Heart right ventricle (tissue), 16 donors: ENCODE data around the gene GPR31. TPM values are rescaled to one million over a fixed set of nuclear protein-coding genes. Genes with fewer than 3 reads are reported as not detected.

Source experiments
- ATAC-seq, 8 donors: fragments of 200-7000 bp; cut with Tn5 transposase; one replicate each; pipeline ENCODE4 v1.9.1; 2020; ENCODE audit warnings: mild to moderate bottlenecking in 8 of 8, moderate library complexity in 8 of 8, moderate number of reproducible peaks in 1 of 8
- DNase-seq, 2 donors: peaks; one replicate each; pipeline ENCODE4 v3.0.0-alpha.2; 2020
- H3K27ac ChIP-seq, 10 donors: fragments of 200-600 bp; sonication (generic) in 2 of 10; one replicate each; pipeline versions ENCODE4 v1.5.0 to v1.8.0; 2020 to 2022; ENCODE audit warnings: mild to moderate bottlenecking in 3 of 10
- H3K27me3 ChIP-seq, 7 donors: fragments of 200-600 bp; one replicate each; pipeline ENCODE4 v1.8.0; 2021 to 2022; ENCODE audit warnings: mild to moderate bottlenecking in 2 of 7
- H3K36me3 ChIP-seq, 9 donors: fragments of 200-600 bp; sonication (generic) in 1 of 9; one replicate each; pipeline versions ENCODE4 v1.5.0 to v1.8.0; 2020 to 2022; ENCODE audit warnings: mild to moderate bottlenecking in 2 of 9
- H3K4me1 ChIP-seq, 9 donors: fragments of 200-600 bp; sonication (generic) in 1 of 9; one replicate each; pipeline versions ENCODE4 v1.5.0 to v1.8.0; 2020 to 2022; ENCODE audit warnings: mild to moderate bottlenecking in 4 of 9
- H3K4me3 ChIP-seq, 10 donors: fragments of 200-600 bp; sonication (generic) in 2 of 10; one replicate each; pipeline versions ENCODE4 v1.5.0 to v1.8.0; 2020 to 2022; ENCODE audit warnings: mild to moderate bottlenecking in 7 of 10, moderate library complexity in 2 of 10
- H3K9me3 ChIP-seq, 11 donors: fragments of 200-600 bp in 10 of 11; sonication (generic) in 2 of 11; one replicate each; pipeline versions ENCODE4 v1.5.0 to v1.8.0; 2013 to 2022; ENCODE audit warnings: mild to moderate bottlenecking in 2 of 11, control low read depth in 1 of 11, moderate library complexity in 1 of 11
- WGBS, 2 donors: extraction: QIAGEN DNeasy Blood & Tissue Kit; methylation state at CpG; one replicate each; pipeline ENCODE4 v1.1.7; 2013; ENCODE audit warnings: inconsistent platforms in 1 of 2; 5-methylcytosine and 5-hydroxymethylcytosine counted together
- intact Hi-C, 10 donors: fragments of 100-400 bp; cut with DNase I; formaldehyde crosslinking; loops; one replicate each; pipeline versions ENCODE4 v1.11.1 to v1.14.2; 2022
- polyA plus RNA-seq, 2 donors: library from polyadenylated mRNA; stranded (reverse); fragments of 200-250 nt; gene quantifications; one replicate each; pipeline ENCODE4 v1.2.3, GENCODE V29; 2013
- total RNA-seq, 10 donors: library from RNA; stranded (reverse); fragmentation: NEBNext Ultra II Directional in 3 of 10; extraction: Animal tissue kit (Norgen Biotek cat#: 25700) in 3 of 10; gene quantifications; one replicate each; pipeline versions ENCODE4 v1.2.1 to v1.2.4, GENCODE V29; 2021 to 2023
- TF ChIP-seq, protein P1 (sequence below), 9 donors: fragments of 200-600 bp; sonication (generic) in 2 of 9; IDR thresholded peaks; one replicate each; pipeline versions ENCODE4 v1.5.0 to v1.8.0; 2021 to 2022; ENCODE audit warnings: antibody characterized with exemption in 9 of 9, mild to moderate bottlenecking in 5 of 9, moderate library complexity in 1 of 9
- donor health status: Arrhythmogenic right ventricular cardiomyopathy.
- donor health status: ischemic (EF 13 %, LVEDD 7.1; RV severe dilation, severe dysfunction).
- donor health status: healthy with polysubstance abuse.
- donor health status: DM: no; HTN: yes; CAD: no.
- donor health status: DM: no; HTN: no; CAD: no.
- donor health status: ischemic (EF 25% LVEDD 6.9; RV normal size, moderate dysfunction).
- donor health status: ischemic (EF 25% LVEDD 5.7; RV mildly dilated, moderate dysfunction).
- donor health status: healthy.
- donor health status: DM: yes; HTN: yes; CAD: no.
- donor health status: Ischemic cardiomyopathy.
- donor health status: ischemic (EF 35%, LVEDD 5.7; RV mildly dilated, moderate dysfunction).
- donor health status: nonischemic (EF 11% LVEDD 7.7; RV severe dilation, severe dysfunction).
- donor health status: DM: yes; HTN: yes; CAD: no.
- donor health status: PGD.
- donor health status: ischemic (EF 29% LVEDD 5.4; RV normal size, mild dysfunction).
- donor health status: nonischemic (EF 23%, LVEDD 6.1; RV moderate dilation, normal function).

GPR31 gene
- total and polyA plus RNA-seq, 12 donors, result not detected

DNA sequence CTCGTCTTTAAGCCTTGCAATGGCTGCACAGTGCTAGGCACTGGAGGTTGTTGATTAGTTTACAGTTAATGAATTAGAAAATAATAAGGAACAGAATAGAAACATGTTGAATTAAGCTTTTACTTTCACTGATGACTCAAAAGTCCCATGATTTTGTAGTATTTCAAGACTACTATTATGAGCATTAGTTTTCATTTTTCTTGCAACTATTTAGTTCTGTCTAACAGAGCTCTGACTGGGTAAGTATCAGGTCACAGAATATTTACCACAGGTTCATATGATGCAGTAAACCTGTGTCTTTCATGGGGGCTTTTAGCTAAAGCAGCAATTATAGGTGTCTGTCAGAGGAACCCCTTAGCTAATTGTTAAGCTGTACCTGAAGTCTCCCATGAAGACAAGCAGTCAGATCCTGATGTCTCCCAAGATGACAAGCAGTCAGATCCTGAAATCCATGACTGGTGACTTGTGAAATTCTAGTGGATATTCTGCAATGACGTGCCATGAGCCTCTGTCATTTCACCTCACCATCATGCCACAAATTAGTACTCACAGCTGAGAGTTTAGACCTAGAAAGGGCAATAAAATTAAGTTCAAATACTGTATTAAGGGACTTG is 8.2 kb upstream of the GPR31 start:
- intact Hi-C loops, result no loop called here
- ATAC-seq, result no peak
- no peak for DNase-seq
- Histone ChIP-seq H3K36me3 (no peaks in the 10 kb centered on the region), H3K4me1 (no peaks in the 10 kb centered on the region), H3K27ac (no peak overlapping the region), H3K27me3 (peaks cover 0 to 43% (median 10%) of the 10 kb centered on the region in 7 donors), H3K9me3 (no peaks in the 10 kb centered on the region), H3K4me3 (no peak overlapping the region)
- 77 to 83% methylated on average over 2 of the region's 2 CpGs for WGBS, 2 donors
- TF ChIP-seq, protein P1, sequence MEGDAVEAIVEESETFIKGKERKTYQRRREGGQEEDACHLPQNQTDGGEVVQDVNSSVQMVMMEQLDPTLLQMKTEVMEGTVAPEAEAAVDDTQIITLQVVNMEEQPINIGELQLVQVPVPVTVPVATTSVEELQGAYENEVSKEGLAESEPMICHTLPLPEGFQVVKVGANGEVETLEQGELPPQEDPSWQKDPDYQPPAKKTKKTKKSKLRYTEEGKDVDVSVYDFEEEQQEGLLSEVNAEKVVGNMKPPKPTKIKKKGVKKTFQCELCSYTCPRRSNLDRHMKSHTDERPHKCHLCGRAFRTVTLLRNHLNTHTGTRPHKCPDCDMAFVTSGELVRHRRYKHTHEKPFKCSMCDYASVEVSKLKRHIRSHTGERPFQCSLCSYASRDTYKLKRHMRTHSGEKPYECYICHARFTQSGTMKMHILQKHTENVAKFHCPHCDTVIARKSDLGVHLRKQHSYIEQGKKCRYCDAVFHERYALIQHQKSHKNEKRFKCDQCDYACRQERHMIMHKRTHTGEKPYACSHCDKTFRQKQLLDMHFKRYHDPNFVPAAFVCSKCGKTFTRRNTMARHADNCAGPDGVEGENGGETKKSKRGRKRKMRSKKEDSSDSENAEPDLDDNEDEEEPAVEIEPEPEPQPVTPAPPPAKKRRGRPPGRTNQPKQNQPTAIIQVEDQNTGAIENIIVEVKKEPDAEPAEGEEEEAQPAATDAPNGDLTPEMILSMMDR (IDR thresholded peaks at IDR 0.05), result no peak

DNA sequence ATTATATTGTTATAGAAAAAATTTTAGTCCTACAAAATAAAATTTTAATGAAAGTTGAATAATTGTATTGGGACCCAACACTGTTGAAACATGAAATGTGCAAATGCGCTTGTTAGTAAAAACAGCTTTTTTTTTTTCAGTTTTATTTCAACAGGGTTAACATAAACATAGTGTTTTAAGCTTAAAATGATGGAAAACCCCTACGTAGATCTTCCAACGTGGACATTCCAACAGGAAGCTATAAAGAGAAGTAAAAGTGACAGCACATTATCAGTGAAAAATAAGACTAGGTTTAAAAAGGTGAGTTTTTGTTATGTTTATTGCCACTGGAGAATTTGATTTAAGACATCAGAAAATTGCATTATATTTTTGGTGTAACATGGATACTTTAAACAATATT is 6.5 kb upstream of the GPR31 start:
- Histone ChIP-seq H3K4me3 (no peak overlapping the region), H3K27ac (no peak overlapping the region), H3K27me3 (peaks cover 0 to 49% (median 10%) of the 10 kb centered on the region in 7 donors), H3K9me3 (no peaks in the 10 kb centered on the region), H3K4me1 (no peaks in the 10 kb centered on the region), H3K36me3 (no peaks in the 10 kb centered on the region)
- TF ChIP-seq, protein P1 (IDR thresholded peaks at IDR 0.05), result no peak
- intact Hi-C loops, result no loop called here
- ATAC-seq, result no peak
- 58 to 72% methylated on average over 3 of the region's 3 CpGs for WGBS, 2 donors
- DNase-seq, result no peak

DNA sequence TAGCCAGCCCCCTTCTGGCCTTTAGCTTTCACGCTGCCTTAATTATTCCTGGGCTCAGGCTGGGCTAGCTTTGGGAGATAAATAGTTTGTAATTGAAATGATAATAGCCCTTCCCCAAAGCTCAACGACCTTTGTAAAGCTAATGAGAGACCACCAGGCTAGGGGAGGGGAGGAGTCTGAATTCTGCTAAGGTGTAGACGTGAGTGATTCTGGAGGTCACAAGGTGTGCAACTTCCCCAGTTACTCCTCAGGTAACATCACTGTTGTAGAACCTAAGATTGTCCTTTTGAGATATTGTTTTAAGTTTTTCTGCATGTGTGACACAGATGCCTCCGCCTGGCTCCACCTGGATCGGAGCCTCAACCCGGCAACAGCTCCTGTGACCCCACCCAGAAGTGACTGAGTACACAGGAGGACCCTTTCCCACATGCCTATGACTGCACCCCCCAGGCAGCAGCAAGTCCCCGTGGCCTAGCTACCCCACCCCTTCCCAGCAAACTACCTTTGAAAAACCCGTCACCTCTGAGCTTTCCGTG is 5.8 kb upstream of the GPR31 start:
- Histone ChIP-seq H3K27ac (no peak overlapping the region), H3K4me3 (no peak overlapping the region), H3K4me1 (no peaks in the 10 kb centered on the region), H3K36me3 (no peaks in the 10 kb centered on the region), H3K9me3 (no peaks in the 10 kb centered on the region), H3K27me3 (peaks cover 0 to 49% (median 10%) of the 10 kb centered on the region in 7 donors)
- no peak for ATAC-seq
- DNase-seq, result no peak
- 65 to 70% methylated on average over 9 of the region's 9 CpGs for WGBS, 2 donors
- TF ChIP-seq, protein P1 (IDR thresholded peaks at IDR 0.05), result no peak
- intact Hi-C loops, result no loop called here

DNA sequence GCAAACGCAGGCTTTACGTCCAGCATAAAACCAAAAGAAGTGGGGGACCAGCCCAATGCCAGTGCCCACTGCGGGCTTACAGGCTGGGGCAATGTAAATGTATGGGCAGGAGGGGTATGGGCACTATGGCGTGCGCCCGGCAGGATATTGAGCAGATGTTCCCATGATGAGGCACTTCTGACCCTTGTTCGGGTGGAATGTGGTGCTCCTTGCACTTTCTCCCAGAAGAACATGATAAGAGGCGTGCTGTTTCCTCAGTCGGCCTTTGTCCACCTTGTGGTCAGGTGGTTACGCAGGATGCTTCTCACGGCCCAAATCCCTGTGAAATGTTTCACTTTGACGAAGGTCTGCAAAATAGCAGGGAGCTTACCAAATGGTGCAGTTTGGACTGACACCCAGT is 4.8 kb upstream of the GPR31 start:
- ATAC-seq (no peak), DNase-seq (no peak)
- H3K4me1 ChIP-seq, result no peaks in the 10 kb centered on the region
- H3K4me3 ChIP-seq, result no peak overlapping the region
- no peaks in the 10 kb centered on the region for H3K36me3 ChIP-seq
- H3K27me3 ChIP-seq, result peaks cover 0 to 49% (median 10%) of the 10 kb centered on the region in 7 donors
- WGBS, 2 donors, result 70 to 72% methylated on average over 12 of the region's 12 CpGs
- no peaks in the 10 kb centered on the region for H3K9me3 ChIP-seq
- TF ChIP-seq, protein P1 (IDR thresholded peaks at IDR 0.05), result no peak
- intact Hi-C loops, result no loop called here
- no peak overlapping the region for H3K27ac ChIP-seq
